ENCODE data around the gene EIF6.

The EIF6 gene

GRCh38 chr20:35297740-35298139 is 13.2 kb upstream of the EIF6 start:
- H3K4ac ChIP-seq (ENCODE audit: low read depth, low read length) = no peak overlapping the region
- H3K27ac ChIP-seq (ENCODE audit: low read depth, low read length) = no peak overlapping the region
- no peaks in the 10 kb centered on the region for H3K36me3 ChIP-seq (ENCODE audit: control insufficient read depth in 1 of 2, insufficient read depth in 2 of 2, low read length in 2 of 2)
- H4K8ac ChIP-seq (ENCODE audit: low read depth, low read length) = no peak overlapping the region
- H2BK120ac ChIP-seq (ENCODE audit: insufficient read depth, low read length, poor library complexity) = no peak overlapping the region
- H3K4me3 ChIP-seq (ENCODE audit: low read depth, low read length) = no peak overlapping the region
- no peaks in the 10 kb centered on the region for H3K27me3 ChIP-seq (ENCODE audit: insufficient read depth, low read length)
- H3K79me2 ChIP-seq (ENCODE audit: control insufficient read depth, insufficient read depth, low read length, poor library complexity) = no peaks in the 10 kb centered on the region
- no peak overlapping the region for H3K18ac ChIP-seq (ENCODE audit: low read length)
- H2AFZ ChIP-seq (ENCODE audit: insufficient read depth, low read length, poor library complexity) = no peak overlapping the region
- peaks cover 5% of the 10 kb centered on the region for H3K9me3 ChIP-seq (ENCODE audit: insufficient read depth, low read depth, low read length)
- H3K79me1 ChIP-seq (ENCODE audit: low read length) = no peaks in the 10 kb centered on the region
- H2AK5ac ChIP-seq (ENCODE audit: low read length) = no peak overlapping the region
- no peak overlapping the region for H2BK5ac ChIP-seq (ENCODE audit: low read depth, low read length, poor library complexity)
- H3K4me2 ChIP-seq (ENCODE audit: low read length) = no peak overlapping the region
- H4K91ac ChIP-seq (ENCODE audit: low read depth, low read length) = no peak overlapping the region
- no peak for DNase-seq
- H3K23ac ChIP-seq (ENCODE audit: low read length) = no peak overlapping the region
- H2BK12ac ChIP-seq (ENCODE audit: low read length) = no peak overlapping the region
- peaks cover 9 to 10% of the 10 kb centered on the region in 2 experiments for H3K4me1 ChIP-seq (ENCODE audit: control insufficient read depth in 1 of 2, insufficient read depth in 2 of 2, low read length in 2 of 2)
- H3K9ac ChIP-seq (ENCODE audit: low read length) = no peak overlapping the region
- H3K14ac ChIP-seq (ENCODE audit: low read length) = no peak overlapping the region
- no peak overlapping the region for H4K12ac ChIP-seq (ENCODE audit: low read depth, low read length)
- WGBS (ENCODE audit: extremely low coverage, insufficient coverage, insufficient read length) = no CpG with 5 or more reads among the region's 14 CpGs

- Histone ChIP-seq H3K4me3 (ENCODE audit: low read depth, low read length) (no peak overlapping the region), H4K8ac (ENCODE audit: low read depth, low read length) (no peak overlapping the region), H2BK5ac (ENCODE audit: low read depth, low read length, poor library complexity) (no peak overlapping the region), H3K79me2 (ENCODE audit: control insufficient read depth, insufficient read depth, low read length, poor library complexity) (no peaks in the 10 kb centered on the region), H3K14ac (ENCODE audit: low read length) (no peak overlapping the region), H3K27ac (ENCODE audit: low read depth, low read length) (no peak overlapping the region), H2AFZ (ENCODE audit: insufficient read depth, low read length, poor library complexity) (no peak overlapping the region), H4K12ac (ENCODE audit: low read depth, low read length) (no peak overlapping the region), H3K9me3 (ENCODE audit: insufficient read depth, low read depth, low read length) (peaks cover 5% of the 10 kb centered on the region), H2AK5ac (ENCODE audit: low read length) (no peak overlapping the region), H3K27me3 (ENCODE audit: insufficient read depth, low read length) (no peaks in the 10 kb centered on the region), H2BK120ac (ENCODE audit: insufficient read depth, low read length, poor library complexity) (no peak overlapping the region), H2BK12ac (ENCODE audit: low read length) (no peak overlapping the region), H4K91ac (ENCODE audit: low read depth, low read length) (no peak overlapping the region), H3K79me1 (ENCODE audit: low read length) (no peaks in the 10 kb centered on the region), H3K23ac (ENCODE audit: low read length) (no peak overlapping the region), H3K4me2 (ENCODE audit: low read length) (no peak overlapping the region), H3K36me3 (ENCODE audit: control insufficient read depth in 1 of 2, insufficient read depth in 2 of 2, low read length in 2 of 2) (no peaks in the 10 kb centered on the region), H3K4ac (ENCODE audit: low read depth, low read length) (no peak overlapping the region), H3K9ac (ENCODE audit: low read length) (no peak overlapping the region), H3K18ac (ENCODE audit: low read length) (no peak overlapping the region), H3K4me1 (ENCODE audit: control insufficient read depth in 1 of 2, insufficient read depth in 2 of 2, low read length in 2 of 2) (peaks cover 9 to 10% of the 10 kb centered on the region in 2 experiments)
- no CpG with 5 or more reads among the region's 8 CpGs for WGBS (ENCODE audit: extremely low coverage, insufficient coverage, insufficient read length)
- DNase-seq = no peak
These were observed 12.6 kb upstream of the EIF6 start for GRCh38 chr20:35297155-35297554.

- no peaks in the 10 kb centered on the region for H3K79me1 ChIP-seq (ENCODE audit: low read length)
- peaks cover 9 to 10% of the 10 kb centered on the region in 2 experiments for H3K4me1 ChIP-seq (ENCODE audit: control insufficient read depth in 1 of 2, insufficient read depth in 2 of 2, low read length in 2 of 2)
- H2BK5ac ChIP-seq (ENCODE audit: low read depth, low read length, poor library complexity) = no peak overlapping the region
- H3K27ac ChIP-seq (ENCODE audit: low read depth, low read length) = no peak overlapping the region
- DNase-seq = no peak
- H3K18ac ChIP-seq (ENCODE audit: low read length) = no peak overlapping the region
- H3K14ac ChIP-seq (ENCODE audit: low read length) = no peak overlapping the region
- peaks cover 5% of the 10 kb centered on the region for H3K9me3 ChIP-seq (ENCODE audit: insufficient read depth, low read depth, low read length)
- no peak overlapping the region for H2BK120ac ChIP-seq (ENCODE audit: insufficient read depth, low read length, poor library complexity)
- H3K27me3 ChIP-seq (ENCODE audit: insufficient read depth, low read length) = no peaks in the 10 kb centered on the region
- H3K4ac ChIP-seq (ENCODE audit: low read depth, low read length) = no peak overlapping the region
- WGBS (ENCODE audit: extremely low coverage, insufficient coverage, insufficient read length) = no CpG with 5 or more reads among the region's 9 CpGs
- no peak overlapping the region for H4K12ac ChIP-seq (ENCODE audit: low read depth, low read length)
- H4K91ac ChIP-seq (ENCODE audit: low read depth, low read length) = no peak overlapping the region
- no peak overlapping the region for H3K4me2 ChIP-seq (ENCODE audit: low read length)
- no peak overlapping the region for H2BK12ac ChIP-seq (ENCODE audit: low read length)
- H2AK5ac ChIP-seq (ENCODE audit: low read length) = no peak overlapping the region
- H4K8ac ChIP-seq (ENCODE audit: low read depth, low read length) = no peak overlapping the region
- H3K36me3 ChIP-seq (ENCODE audit: control insufficient read depth in 1 of 2, insufficient read depth in 2 of 2, low read length in 2 of 2) = no peaks in the 10 kb centered on the region
- H3K9ac ChIP-seq (ENCODE audit: low read length) = no peak overlapping the region
- no peak overlapping the region for H3K4me3 ChIP-seq (ENCODE audit: low read depth, low read length)
- no peak overlapping the region for H2AFZ ChIP-seq (ENCODE audit: insufficient read depth, low read length, poor library complexity)
- H3K23ac ChIP-seq (ENCODE audit: low read length) = no peak overlapping the region
- no peaks in the 10 kb centered on the region for H3K79me2 ChIP-seq (ENCODE audit: control insufficient read depth, insufficient read depth, low read length, poor library complexity)
These were observed 11.6 kb upstream of the EIF6 start for GRCh38 chr20:35296101-35296554.

GRCh38 chr20:35295674-35296073 is 11.1 kb upstream of the EIF6 start:
- Histone ChIP-seq H3K4me1 (ENCODE audit: control insufficient read depth in 1 of 2, insufficient read depth in 2 of 2, low read length in 2 of 2) (peaks cover 9 to 10% of the 10 kb centered on the region in 2 experiments), H3K4ac (ENCODE audit: low read depth, low read length) (no peak overlapping the region), H3K9me3 (ENCODE audit: insufficient read depth, low read depth, low read length) (peaks cover 5% of the 10 kb centered on the region), H3K27me3 (ENCODE audit: insufficient read depth, low read length) (no peaks in the 10 kb centered on the region), H3K18ac (ENCODE audit: low read length) (no peak overlapping the region), H3K27ac (ENCODE audit: low read depth, low read length) (no peak overlapping the region), H3K14ac (ENCODE audit: low read length) (no peak overlapping the region), H4K12ac (ENCODE audit: low read depth, low read length) (no peak overlapping the region), H3K23ac (ENCODE audit: low read length) (no peak overlapping the region), H2AFZ (ENCODE audit: insufficient read depth, low read length, poor library complexity) (no peak overlapping the region), H3K36me3 (ENCODE audit: control insufficient read depth in 1 of 2, insufficient read depth in 2 of 2, low read length in 2 of 2) (no peaks in the 10 kb centered on the region), H4K8ac (ENCODE audit: low read depth, low read length) (no peak overlapping the region), H3K79me2 (ENCODE audit: control insufficient read depth, insufficient read depth, low read length, poor library complexity) (no peaks in the 10 kb centered on the region), H3K9ac (ENCODE audit: low read length) (no peak overlapping the region), H3K79me1 (ENCODE audit: low read length) (no peaks in the 10 kb centered on the region), H2BK5ac (ENCODE audit: low read depth, low read length, poor library complexity) (no peak overlapping the region), H3K4me2 (ENCODE audit: low read length) (no peak overlapping the region), H3K4me3 (ENCODE audit: low read depth, low read length) (no peak overlapping the region), H2AK5ac (ENCODE audit: low read length) (no peak overlapping the region), H2BK120ac (ENCODE audit: insufficient read depth, low read length, poor library complexity) (no peak overlapping the region), H4K91ac (ENCODE audit: low read depth, low read length) (no peak overlapping the region), H2BK12ac (ENCODE audit: low read length) (no peak overlapping the region)
- no peak for DNase-seq
- no CpG with 5 or more reads among the region's 8 CpGs for WGBS (ENCODE audit: extremely low coverage, insufficient coverage, insufficient read length)
